Right lobe of liver (tissue), 6 donors: Measurements from ENCODE around the gene GSKIP. TPM values are rescaled to one million over a fixed set of nuclear protein-coding genes. Genes with fewer than 3 reads are reported as not detected.

ENCODE experiments used
- ATAC-seq, 4 donors: fragments of 200-7000 bp; cut with Tn5 transposase; one replicate each; pipeline ENCODE4 v1.9.1; 2020; ENCODE audit warnings: mild to moderate bottlenecking in 4 of 4, moderate library complexity in 4 of 4
- DNase-seq, 3 donors: peaks; one replicate each; pipeline ENCODE4 v3.0.0-alpha.2; 2020
- H3K27ac ChIP-seq, 3 donors: fragments of 200-600 bp; one replicate each; pipeline ENCODE4 v1.8.0; 2022
- H3K27me3 ChIP-seq, 2 donors: fragments of 200-600 bp; one replicate each; pipeline ENCODE4 v1.8.0; 2022
- H3K36me3 ChIP-seq, 4 donors: fragments of 200-600 bp; sonication (generic) in 1 of 4; one replicate each; pipeline versions ENCODE4 v1.5.1 to v1.8.0; 2017 to 2022; ENCODE audit warnings: control low read depth in 1 of 4
- H3K4me1 ChIP-seq, 4 donors: fragments of 200-600 bp; sonication (generic) in 1 of 4; one replicate each; pipeline versions ENCODE4 v1.5.1 to v1.8.0; 2017 to 2022; ENCODE audit warnings: control low read depth in 1 of 4
- H3K4me3 ChIP-seq, 3 donors: fragments of 200-600 bp; one replicate each; pipeline ENCODE4 v1.8.0; 2022
- H3K9me3 ChIP-seq, 4 donors: fragments of 200-600 bp; sonication (generic) in 1 of 4; one replicate each; pipeline versions ENCODE4 v1.5.1 to v1.8.0; 2017 to 2022; ENCODE audit warnings: control low read depth in 1 of 4
- POLR2A ChIP-seq: fragments of 450-650 bp; IDR thresholded peaks from one replicate; pipeline ENCODE4 v1.6.1; 2017; ENCODE audit warnings: antibody characterized with exemption, mild to moderate bottlenecking
- WGBS: methylation state at CpG from one replicate; pipeline ENCODE4 v1.1.6; 2018; ENCODE audit warnings: low coverage, low lambda C conversion rate; ENCODE audit not compliant: insufficient coverage; ENCODE audit errors: missing lambda C conversion rate; 5-methylcytosine and 5-hydroxymethylcytosine counted together
- intact Hi-C, 2 donors: fragments of 100-400 bp; cut with DNase I; formaldehyde crosslinking; loops; one replicate each; pipeline versions ENCODE4 v1.11.2 to v1.14.1; 2022
- long read RNA-seq: library from polyadenylated mRNA; unstranded; transcript quantifications from one replicate; pipeline ENCODE4 v2.0.0, GENCODE V29; 2019
- total RNA-seq, 6 experiments: library from RNA; depleted of rRNA in 2 of 6; stranded (reverse); fragments of >200 nt in 2 of 6; fragmentation: NEBNext Ultra II Directional in 3 of 6; extraction: Animal tissue kit (Norgen Biotek cat#: 25700) in 3 of 6; gene quantifications; one replicate each; pipeline versions ENCODE4 v1.1.0 to v1.2.4, GENCODE V29; 2016 to 2023
- TF ChIP-seq, protein P1 (sequence below), 4 donors: fragments of 200-600 bp in 3 of 4; fragments of 450-650 bp in 1 of 4; IDR thresholded peaks; one replicate each; pipeline versions ENCODE4 v1.5.1 to v1.8.0; 2016 to 2022; ENCODE audit warnings: antibody characterized with exemption in 4 of 4, mild to moderate bottlenecking in 2 of 4
- donor health status: DM: no; HTN: yes; CAD: no.
- donor health status: DM: no; HTN: no; CAD: no.
- donor health status: DM: no; HTN: no; CAD: no.
- donor health status: DM: no; HTN: yes; CAD: no.
- donor health status: DM: no; HTN: yes; CAD: no.

GSKIP gene, protein sequence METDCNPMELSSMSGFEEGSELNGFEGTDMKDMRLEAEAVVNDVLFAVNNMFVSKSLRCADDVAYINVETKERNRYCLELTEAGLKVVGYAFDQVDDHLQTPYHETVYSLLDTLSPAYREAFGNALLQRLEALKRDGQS
- total RNA-seq, result 10 to 100 TPM in 5 of 6 experiments, 1 to 10 TPM in 1; 7.4 to 25.2 (median 15.5) TPM
- long read RNA-seq, partial matches to known transcripts, result 0 of 1 reads
- long read RNA-seq, other reads (novel, unspliced or antisense), result 0 of 1 reads

DNA sequence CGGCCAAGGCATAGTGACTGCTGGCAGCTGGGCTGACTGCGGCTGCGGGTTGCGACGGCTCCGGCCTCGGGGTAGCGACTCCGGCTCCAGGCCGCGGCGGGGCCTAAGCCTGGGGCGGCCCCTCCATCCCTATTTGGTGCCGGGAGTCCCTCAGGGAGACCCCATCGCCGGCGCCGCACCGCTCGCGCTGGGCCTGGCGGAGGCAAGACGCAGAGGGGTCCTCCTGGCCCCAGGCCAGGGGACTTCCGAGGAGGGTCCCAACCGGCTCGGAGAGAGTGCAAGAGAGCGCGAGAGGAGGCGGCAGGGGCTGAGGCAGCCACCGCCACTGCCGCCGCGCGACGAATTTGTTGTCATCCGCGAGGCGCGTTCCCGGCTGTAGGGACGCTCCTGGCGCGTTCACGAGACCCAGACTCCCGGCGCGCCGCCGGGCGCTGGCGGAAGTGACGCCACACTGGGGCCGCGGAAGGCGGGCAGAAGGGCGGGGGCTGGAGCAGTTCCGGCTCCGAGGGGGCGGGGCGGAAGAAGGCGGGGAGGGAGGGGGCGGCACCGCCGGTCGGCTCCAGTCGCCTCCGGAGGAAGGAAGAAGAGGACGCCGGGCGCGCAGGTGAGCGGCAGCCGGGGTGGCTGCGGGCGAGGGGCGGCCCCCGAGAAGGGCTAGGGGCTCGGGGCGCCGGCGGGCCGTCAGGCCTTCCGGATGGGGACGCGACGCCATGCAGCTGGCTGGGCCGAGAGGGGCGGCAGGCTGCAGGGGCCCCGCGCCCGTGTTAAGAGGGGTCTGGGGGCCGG lies at the start of gene GSKIP, which contains the start of gene ATG2B:
TSS of gene GSKIP (plus strand) at position 562 of the 786 bp plus-strand sequence. CDS start 18,722 bp downstream, outside the sequence.
TSS of gene ATG2B (minus strand) at position 377 of the 786 bp plus-strand sequence. CDS start at position 12, 365 bp downstream.
- Histone ChIP-seq H3K9me3 (no peaks in the 10 kb centered on the region), H3K27ac (peak within 1 kb of the TSS; percentile 86 to 96 (median 94)), H3K4me1 (peaks cover 0 to 23% (median 8%) of the 10 kb centered on the region in 4 donors), H3K36me3 (no peaks in the 10 kb centered on the region), H3K4me3 (peak within 1 kb of the TSS; percentile 83 to 97 (median 97)), H3K27me3 (no peaks in the 10 kb centered on the region)
- intact Hi-C loops, result no loop called here
- TF ChIP-seq POLR2A, result peak; percentile 74
- TF ChIP-seq, protein P1, sequence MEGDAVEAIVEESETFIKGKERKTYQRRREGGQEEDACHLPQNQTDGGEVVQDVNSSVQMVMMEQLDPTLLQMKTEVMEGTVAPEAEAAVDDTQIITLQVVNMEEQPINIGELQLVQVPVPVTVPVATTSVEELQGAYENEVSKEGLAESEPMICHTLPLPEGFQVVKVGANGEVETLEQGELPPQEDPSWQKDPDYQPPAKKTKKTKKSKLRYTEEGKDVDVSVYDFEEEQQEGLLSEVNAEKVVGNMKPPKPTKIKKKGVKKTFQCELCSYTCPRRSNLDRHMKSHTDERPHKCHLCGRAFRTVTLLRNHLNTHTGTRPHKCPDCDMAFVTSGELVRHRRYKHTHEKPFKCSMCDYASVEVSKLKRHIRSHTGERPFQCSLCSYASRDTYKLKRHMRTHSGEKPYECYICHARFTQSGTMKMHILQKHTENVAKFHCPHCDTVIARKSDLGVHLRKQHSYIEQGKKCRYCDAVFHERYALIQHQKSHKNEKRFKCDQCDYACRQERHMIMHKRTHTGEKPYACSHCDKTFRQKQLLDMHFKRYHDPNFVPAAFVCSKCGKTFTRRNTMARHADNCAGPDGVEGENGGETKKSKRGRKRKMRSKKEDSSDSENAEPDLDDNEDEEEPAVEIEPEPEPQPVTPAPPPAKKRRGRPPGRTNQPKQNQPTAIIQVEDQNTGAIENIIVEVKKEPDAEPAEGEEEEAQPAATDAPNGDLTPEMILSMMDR (IDR thresholded peaks at IDR 0.05), result no peak
- no CpG with 5 or more reads among the region's 92 CpGs for WGBS
- ATAC-seq (peak; percentile 92 to 97 (median 94)), DNase-seq (peak; percentile 97 to 98 (median 98))

DNA sequence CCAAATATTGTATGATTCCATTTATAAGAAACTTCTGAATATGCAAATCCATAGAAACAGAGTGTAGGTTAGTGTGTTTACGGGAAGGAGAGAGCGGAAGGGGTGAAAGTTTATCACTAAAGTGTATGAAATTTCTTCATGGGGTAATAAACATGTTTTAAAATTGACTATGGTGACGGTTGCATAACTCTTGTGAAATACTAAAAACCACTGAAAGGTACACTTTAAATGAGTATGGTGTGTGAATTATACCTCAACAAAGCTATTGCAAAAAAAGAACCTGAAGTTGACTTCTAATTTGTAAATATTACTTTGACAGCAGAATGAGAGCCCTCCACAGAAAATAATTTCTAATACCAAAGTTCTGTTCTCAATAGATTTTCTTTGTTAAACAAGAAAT lies 47.2 kb upstream of the GSKIP start:
- ATAC-seq (peak in 3 of 4 donors; percentile 40 to 83 (median 62)), DNase-seq (no peak)
- no peaks in the 10 kb centered on the region for H3K9me3 ChIP-seq
- 47% methylated on average over 3 of the region's 3 CpGs for WGBS
- H3K27ac ChIP-seq, result no peak overlapping the region
- H3K27me3 ChIP-seq, result no peaks in the 10 kb centered on the region
- H3K4me3 ChIP-seq, result no peak overlapping the region
- H3K4me1 ChIP-seq, result peaks cover 0 to 2% (median 0%) of the 10 kb centered on the region in 4 donors
- intact Hi-C loops, result no loop called here
- peaks cover 0 to 39% (median 12%) of the 10 kb centered on the region in 4 donors for H3K36me3 ChIP-seq
- TF ChIP-seq, protein P1 (IDR thresholded peaks at IDR 0.05), result no peak
- no peak for TF ChIP-seq POLR2A

DNA sequence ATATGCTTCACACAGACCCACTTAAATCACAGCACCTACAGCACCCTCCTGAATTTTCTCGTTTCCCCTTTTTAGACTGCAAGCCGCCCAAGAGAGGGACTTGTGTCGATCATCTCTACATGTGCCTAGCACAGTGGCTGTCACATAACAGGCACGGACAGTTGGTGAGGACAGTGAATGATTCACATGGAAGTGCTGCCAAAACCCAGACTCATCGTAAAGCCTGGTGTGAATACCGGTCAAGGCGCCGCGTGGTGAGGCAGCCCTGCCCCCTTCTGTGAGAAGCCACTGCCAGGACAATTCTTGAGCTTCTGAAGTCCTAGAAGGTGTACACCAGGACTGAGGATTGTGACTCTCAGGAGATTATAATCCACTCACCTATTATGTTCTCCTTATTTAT lies 44.5 kb upstream of the GSKIP start:
- no peaks in the 10 kb centered on the region for H3K9me3 ChIP-seq
- no peak overlapping the region for H3K4me3 ChIP-seq
- intact Hi-C loops, result no loop called here
- peaks cover 0 to 48% (median 8%) of the 10 kb centered on the region in 4 donors for H3K36me3 ChIP-seq
- no peak overlapping the region for H3K27ac ChIP-seq
- ATAC-seq, result no peak
- DNase-seq, result no peak
- 84% methylated on average over 4 of the region's 9 CpGs for WGBS
- TF ChIP-seq POLR2A, result no peak
- TF ChIP-seq, protein P1 (IDR thresholded peaks at IDR 0.05), result no peak
- H3K4me1 ChIP-seq, result no peaks in the 10 kb centered on the region
- H3K27me3 ChIP-seq, result no peaks in the 10 kb centered on the region

DNA sequence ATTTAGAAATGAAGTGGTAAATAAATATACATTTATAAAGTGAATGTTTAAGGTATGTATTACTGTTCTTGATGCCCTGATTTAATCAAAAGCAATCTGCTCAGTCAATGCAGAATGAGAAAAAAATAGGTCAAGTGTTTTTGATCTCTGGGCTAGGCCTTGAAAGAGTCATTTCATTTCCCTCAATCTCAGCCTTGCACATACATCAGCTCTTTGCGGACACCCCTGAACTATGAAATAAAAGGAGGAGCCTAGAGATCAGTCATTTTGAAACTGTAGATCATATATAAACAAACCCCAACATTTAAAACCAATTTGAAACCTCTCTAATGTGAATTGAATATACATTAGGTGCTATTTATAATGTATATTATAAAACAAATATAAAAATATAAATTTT lies 42.7 kb upstream of the GSKIP start:
- Histone ChIP-seq H3K36me3 (peaks cover 0 to 58% (median 2%) of the 10 kb centered on the region in 4 donors), H3K9me3 (no peaks in the 10 kb centered on the region), H3K4me1 (no peaks in the 10 kb centered on the region), H3K27me3 (no peaks in the 10 kb centered on the region), H3K27ac (no peak overlapping the region), H3K4me3 (no peak overlapping the region)
- 80% methylated on average over 1 of the region's 1 CpG for WGBS
- DNase-seq, result no peak
- no peak for ATAC-seq
- TF ChIP-seq, protein P1 (IDR thresholded peaks at IDR 0.05), result no peak
- TF ChIP-seq POLR2A, result no peak
- intact Hi-C loops, result no loop called here
